Neural cell (in vitro differentiated cells): ENCODE data around the gene IL25. TPM values are rescaled to one million over a fixed set of nuclear protein-coding genes. Genes with fewer than 3 reads are reported as not detected.

Experiments
- H2AFZ ChIP-seq: fragments of 200-600, 300-800 bp; sonication (generic), shearing (Covaris generic); 2 replicates; pipeline ENCODE4 v1.6.0; 2014; ENCODE audit warnings: low read depth, mild to moderate bottlenecking, antibody characterized with exemption, low read length, moderate library complexity
- H3F3A ChIP-seq: fragments of 200-600 bp; shearing (Covaris generic); 2 replicates; pipeline ENCODE4 v1.6.1; 2016; ENCODE audit warnings: mild to moderate bottlenecking, moderate library complexity, mixed read lengths, antibody characterized with exemption, low read length; ENCODE audit not compliant: insufficient read depth, poor library complexity, severe bottlenecking
- H3K27ac ChIP-seq: fragments of 200-600, 300-800 bp; sonication (generic), shearing (Covaris generic); 2 replicates; pipeline ENCODE4 v1.5.1; 2014; ENCODE audit warnings: mild to moderate bottlenecking, low read length, moderate library complexity
- H3K27me3 ChIP-seq: fragments of 300-800, 200-600 bp; sonication (generic), shearing (Covaris generic); 2 replicates; pipeline ENCODE4 v1.6.0; 2014; ENCODE audit warnings: mild to moderate bottlenecking, low read depth, low read length, moderate library complexity; ENCODE audit not compliant: insufficient read depth
- H3K36me3 ChIP-seq: fragments of 300-800, 200-600 bp; sonication (generic), shearing (Covaris generic); 2 replicates; pipeline ENCODE4 v1.5.1; 2014; ENCODE audit warnings: mild to moderate bottlenecking, antibody characterized with exemption, low read length, moderate library complexity; ENCODE audit not compliant: insufficient read depth
- H3K4me2 ChIP-seq: fragments of 300-800, 200-600 bp; sonication (generic), shearing (Covaris generic); 2 replicates; pipeline ENCODE4 v1.6.0; 2014; ENCODE audit warnings: mild to moderate bottlenecking, low read length
- H3K4me3 ChIP-seq: fragments of 300-800, 200-600 bp; sonication (generic), shearing (Covaris generic); 2 replicates; pipeline ENCODE4 v1.5.1; 2014; ENCODE audit warnings: mild to moderate bottlenecking, low read length, moderate library complexity
- H3K79me2 ChIP-seq: fragments of 200-600 bp; shearing (Covaris generic); replicated peaks from 2 replicates; pipeline ENCODE4 v1.6.0; 2014; ENCODE audit warnings: mild to moderate bottlenecking, low read length, moderate library complexity; ENCODE audit not compliant: insufficient read depth
- H3K9ac ChIP-seq: fragments of 300-800, 200-600 bp; sonication (generic), shearing (Covaris generic); 2 replicates; pipeline ENCODE4 v1.6.1; 2016; ENCODE audit warnings: mild to moderate bottlenecking, low read length, mixed read lengths
- H3K9me2 ChIP-seq: fragments of 200-600 bp; shearing (Covaris generic); 2 replicates; pipeline ENCODE4 v1.6.1; 2016; ENCODE audit warnings: mild to moderate bottlenecking, low read length, mixed read lengths; ENCODE audit not compliant: insufficient read depth
- H3K9me3 ChIP-seq: fragments of 200-600, 300-800 bp; sonication (generic), shearing (Covaris generic); 2 replicates; pipeline ENCODE4 v1.6.1; 2016; ENCODE audit warnings: mild to moderate bottlenecking, mixed run types, low read length, moderate library complexity, mixed read lengths
- H4K20me1 ChIP-seq: fragments of 200-600 bp; shearing (Covaris generic); 2 replicates; pipeline ENCODE4 v1.6.1; 2016; ENCODE audit warnings: mild to moderate bottlenecking, mixed run types; ENCODE audit not compliant: insufficient read depth
- EP300 ChIP-seq: fragments of 450-650 bp; conservative IDR thresholded peaks from 2 replicates; pipeline ENCODE4 v1.6.1; 2014; ENCODE audit warnings: antibody characterized with exemption, mild to moderate bottlenecking, moderate library complexity; ENCODE audit not compliant: poor library complexity, severe bottlenecking
- EZH2 ChIP-seq: fragments of 200-600, 300-800 bp; shearing (Covaris generic), sonication (generic); IDR thresholded peaks from 2 replicates; pipeline ENCODE4 v1.6.1; 2014; ENCODE audit warnings: antibody characterized with exemption, low read length, borderline replicate concordance, mild to moderate bottlenecking; ENCODE audit not compliant: insufficient read depth, poor library complexity, severe bottlenecking
- MXI1 ChIP-seq: fragments of 450-650 bp; conservative IDR thresholded peaks from 2 replicates; pipeline ENCODE4 v1.6.1; 2014; ENCODE audit warnings: antibody characterized with exemption, mild to moderate bottlenecking; ENCODE audit not compliant: poor library complexity, severe bottlenecking
- POLR2AphosphoS5 ChIP-seq: IDR thresholded peaks from 2 replicates; pipeline ENCODE4 v1.6.1; 2012
- RAD21 ChIP-seq: fragments of 450-650 bp; conservative IDR thresholded peaks from 2 replicates; pipeline ENCODE4 v1.6.1; 2014; ENCODE audit warnings: antibody characterized with exemption, mild to moderate bottlenecking, moderate library complexity
- SMC3 ChIP-seq: fragments of 450-650 bp; conservative IDR thresholded peaks from 2 replicates; pipeline ENCODE4 v1.6.1; 2014; ENCODE audit warnings: antibody characterized with exemption, mild to moderate bottlenecking, moderate library complexity; ENCODE audit not compliant: poor library complexity
- TAF1 ChIP-seq: IDR thresholded peaks from 2 replicates; pipeline ENCODE4 v1.6.1; 2012; ENCODE audit warnings: low read depth
- polyA plus RNA-seq: library from polyadenylated mRNA; depleted of rRNA; stranded (reverse); fragments of >200 nt; gene quantifications from 2 replicates; pipeline ENCODE4 v1.2.3, GENCODE V29; 2014
- TF ChIP-seq, protein P1 (sequence below): fragments of 450-650 bp; IDR thresholded peaks from 2 replicates; pipeline ENCODE4 v1.5.1; 2014; ENCODE audit warnings: antibody characterized with exemption, mild to moderate bottlenecking, moderate library complexity; ENCODE audit not compliant: poor library complexity, severe bottlenecking
- TF ChIP-seq, protein P2 (sequence below): IDR thresholded peaks from 2 replicates; pipeline ENCODE4 v1.6.1; 2012; ENCODE audit warnings: borderline replicate concordance

IL25 gene
- polyA plus RNA-seq, 1 donor from 2014 or later, result not detected

DNA sequence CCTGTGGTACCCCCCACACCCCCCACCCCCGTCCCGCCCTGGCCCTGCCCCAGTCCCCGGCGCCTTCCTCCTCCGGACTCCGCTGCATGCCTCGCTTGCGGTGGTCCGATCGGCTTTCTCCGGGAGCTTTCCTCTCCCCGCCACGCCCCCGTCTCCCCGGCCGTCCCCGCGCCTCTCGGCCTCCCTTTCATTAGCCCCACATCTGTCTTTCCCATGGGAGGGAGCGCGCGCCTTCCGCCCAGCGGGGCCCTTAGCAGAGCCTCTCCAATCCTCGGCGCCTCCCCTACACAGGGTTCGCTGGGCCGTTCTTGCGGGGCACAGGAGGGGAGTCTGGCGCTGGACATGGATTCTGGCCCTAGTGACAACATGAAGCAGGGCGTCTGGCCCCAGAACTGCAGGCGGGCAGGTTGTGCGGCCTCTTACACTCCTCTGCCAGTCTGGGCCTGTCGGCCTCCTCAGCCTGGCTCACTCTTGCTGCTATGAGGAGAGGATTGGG, 6.1 kb upstream of the IL25 start:
- H3F3A ChIP-seq, result no peaks in the 10 kb centered on the region
- H3K9me2 ChIP-seq, result no peaks in the 10 kb centered on the region
- TF ChIP-seq SMC3, result no peak
- no peak for TF ChIP-seq EZH2
- TF ChIP-seq, protein P1, sequence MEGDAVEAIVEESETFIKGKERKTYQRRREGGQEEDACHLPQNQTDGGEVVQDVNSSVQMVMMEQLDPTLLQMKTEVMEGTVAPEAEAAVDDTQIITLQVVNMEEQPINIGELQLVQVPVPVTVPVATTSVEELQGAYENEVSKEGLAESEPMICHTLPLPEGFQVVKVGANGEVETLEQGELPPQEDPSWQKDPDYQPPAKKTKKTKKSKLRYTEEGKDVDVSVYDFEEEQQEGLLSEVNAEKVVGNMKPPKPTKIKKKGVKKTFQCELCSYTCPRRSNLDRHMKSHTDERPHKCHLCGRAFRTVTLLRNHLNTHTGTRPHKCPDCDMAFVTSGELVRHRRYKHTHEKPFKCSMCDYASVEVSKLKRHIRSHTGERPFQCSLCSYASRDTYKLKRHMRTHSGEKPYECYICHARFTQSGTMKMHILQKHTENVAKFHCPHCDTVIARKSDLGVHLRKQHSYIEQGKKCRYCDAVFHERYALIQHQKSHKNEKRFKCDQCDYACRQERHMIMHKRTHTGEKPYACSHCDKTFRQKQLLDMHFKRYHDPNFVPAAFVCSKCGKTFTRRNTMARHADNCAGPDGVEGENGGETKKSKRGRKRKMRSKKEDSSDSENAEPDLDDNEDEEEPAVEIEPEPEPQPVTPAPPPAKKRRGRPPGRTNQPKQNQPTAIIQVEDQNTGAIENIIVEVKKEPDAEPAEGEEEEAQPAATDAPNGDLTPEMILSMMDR, result no peak
- TF ChIP-seq, protein P2, sequence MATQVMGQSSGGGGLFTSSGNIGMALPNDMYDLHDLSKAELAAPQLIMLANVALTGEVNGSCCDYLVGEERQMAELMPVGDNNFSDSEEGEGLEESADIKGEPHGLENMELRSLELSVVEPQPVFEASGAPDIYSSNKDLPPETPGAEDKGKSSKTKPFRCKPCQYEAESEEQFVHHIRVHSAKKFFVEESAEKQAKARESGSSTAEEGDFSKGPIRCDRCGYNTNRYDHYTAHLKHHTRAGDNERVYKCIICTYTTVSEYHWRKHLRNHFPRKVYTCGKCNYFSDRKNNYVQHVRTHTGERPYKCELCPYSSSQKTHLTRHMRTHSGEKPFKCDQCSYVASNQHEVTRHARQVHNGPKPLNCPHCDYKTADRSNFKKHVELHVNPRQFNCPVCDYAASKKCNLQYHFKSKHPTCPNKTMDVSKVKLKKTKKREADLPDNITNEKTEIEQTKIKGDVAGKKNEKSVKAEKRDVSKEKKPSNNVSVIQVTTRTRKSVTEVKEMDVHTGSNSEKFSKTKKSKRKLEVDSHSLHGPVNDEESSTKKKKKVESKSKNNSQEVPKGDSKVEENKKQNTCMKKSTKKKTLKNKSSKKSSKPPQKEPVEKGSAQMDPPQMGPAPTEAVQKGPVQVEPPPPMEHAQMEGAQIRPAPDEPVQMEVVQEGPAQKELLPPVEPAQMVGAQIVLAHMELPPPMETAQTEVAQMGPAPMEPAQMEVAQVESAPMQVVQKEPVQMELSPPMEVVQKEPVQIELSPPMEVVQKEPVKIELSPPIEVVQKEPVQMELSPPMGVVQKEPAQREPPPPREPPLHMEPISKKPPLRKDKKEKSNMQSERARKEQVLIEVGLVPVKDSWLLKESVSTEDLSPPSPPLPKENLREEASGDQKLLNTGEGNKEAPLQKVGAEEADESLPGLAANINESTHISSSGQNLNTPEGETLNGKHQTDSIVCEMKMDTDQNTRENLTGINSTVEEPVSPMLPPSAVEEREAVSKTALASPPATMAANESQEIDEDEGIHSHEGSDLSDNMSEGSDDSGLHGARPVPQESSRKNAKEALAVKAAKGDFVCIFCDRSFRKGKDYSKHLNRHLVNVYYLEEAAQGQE, result no peak
- TF ChIP-seq POLR2AphosphoS5, result no peak
- no peak for TF ChIP-seq EP300
- no peak for TF ChIP-seq RAD21
- no peak for TF ChIP-seq MXI1
- no peak for TF ChIP-seq TAF1
- H3K9ac ChIP-seq, result no peak overlapping the region
- peaks cover 23% of the 10 kb centered on the region for H3K79me2 ChIP-seq
- no peak overlapping the region for H2AFZ ChIP-seq
- H3K4me2 ChIP-seq, result no peak overlapping the region
- no peak overlapping the region for H3K27ac ChIP-seq
- H3K36me3 ChIP-seq, result no peaks in the 10 kb centered on the region
- no peak overlapping the region for H3K4me3 ChIP-seq
- peaks cover 12% of the 10 kb centered on the region for H3K27me3 ChIP-seq
- no peaks in the 10 kb centered on the region for H3K9me3 ChIP-seq
- no peaks in the 10 kb centered on the region for H4K20me1 ChIP-seq

DNA sequence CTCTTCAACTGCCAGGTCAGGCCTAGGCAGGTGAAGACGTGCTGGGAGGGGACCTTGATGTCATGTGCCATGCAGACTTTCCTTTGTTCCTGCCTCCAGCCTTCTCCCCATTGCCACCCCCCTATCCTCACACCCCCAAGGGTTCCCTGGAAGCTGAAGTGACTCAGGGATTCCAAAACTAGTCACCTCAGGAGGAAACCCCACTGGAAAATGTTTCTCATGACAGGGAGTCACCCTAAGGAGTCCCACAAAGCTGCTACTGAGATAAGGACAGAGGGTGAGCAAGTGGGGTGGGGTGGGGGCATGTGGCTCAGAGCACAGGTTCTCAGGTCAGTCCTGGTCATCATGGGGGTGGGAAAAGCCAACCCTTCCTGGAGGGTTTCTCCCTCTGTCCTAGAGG, 2.4 kb upstream of the IL25 start:
- Histone ChIP-seq H3K27me3 (peaks cover 10% of the 10 kb centered on the region), H3K36me3 (no peaks in the 10 kb centered on the region), H3K4me2 (no peak overlapping the region), H2AFZ (no peak overlapping the region), H3K9me2 (no peaks in the 10 kb centered on the region), H3K4me3 (no peak overlapping the region), H3F3A (no peaks in the 10 kb centered on the region), H3K9me3 (no peaks in the 10 kb centered on the region), H4K20me1 (no peaks in the 10 kb centered on the region), H3K9ac (no peak overlapping the region), H3K79me2 (no peaks in the 10 kb centered on the region), H3K27ac (no peak overlapping the region)
- TF ChIP-seq EP300, result no peak
- TF ChIP-seq POLR2AphosphoS5, result no peak
- TF ChIP-seq, protein P2, result no peak
- no peak for TF ChIP-seq RAD21
- no peak for TF ChIP-seq MXI1
- no peak for TF ChIP-seq SMC3
- no peak for TF ChIP-seq TAF1
- no peak for TF ChIP-seq EZH2
